Immature natural killer cell (primary cell): ENCODE data around the gene ZNF865. TPM values are rescaled to one million over a fixed set of nuclear protein-coding genes. Genes with fewer than 3 reads are reported as not detected.

ENCODE experiments used
- DNase-seq, 3 donors: peaks; one replicate each; pipeline ENCODE4 v3.0.0; 2022; ENCODE audit warnings: mixed read lengths in 1 of 3
- H3K27ac Mint-ChIP-seq, 6 donors: one replicate each; pipeline ENCODE4 v1.8.0; 2020; ENCODE audit warnings: mixed read lengths in 6 of 6, mild to moderate bottlenecking in 5 of 6, inconsistent platforms in 4 of 6, moderate library complexity in 3 of 6
- H3K27me3 Mint-ChIP-seq, 3 donors: one replicate each; pipeline ENCODE4 v1.8.0; 2020 to 2021; ENCODE audit warnings: low read depth in 3 of 3, mild to moderate bottlenecking in 3 of 3, mixed read lengths in 3 of 3, moderate library complexity in 3 of 3, inconsistent platforms in 1 of 3
- H3K36me3 Mint-ChIP-seq, 3 donors: one replicate each; pipeline ENCODE4 v1.8.0; 2020; ENCODE audit warnings: mixed read lengths in 3 of 3, inconsistent platforms in 2 of 3, mild to moderate bottlenecking in 2 of 3
- H3K4me1 Mint-ChIP-seq, 2 donors: one replicate each; pipeline ENCODE4 v1.8.0; 2020; ENCODE audit warnings: inconsistent platforms in 2 of 2, mild to moderate bottlenecking in 2 of 2, mixed read lengths in 2 of 2, moderate library complexity in 1 of 2
- H3K4me3 Mint-ChIP-seq, 5 donors: one replicate each; pipeline ENCODE4 v1.8.0; 2020; ENCODE audit warnings: mild to moderate bottlenecking in 5 of 5, mixed read lengths in 5 of 5, inconsistent platforms in 3 of 5, moderate library complexity in 3 of 5
- H3K9me3 Mint-ChIP-seq, 6 donors: one replicate each; pipeline ENCODE4 v1.8.0; 2020; ENCODE audit warnings: mild to moderate bottlenecking in 6 of 6, mixed read lengths in 6 of 6, inconsistent platforms in 4 of 6, moderate library complexity in 3 of 6
- polyA plus RNA-seq, 3 donors: library from polyadenylated mRNA; unstranded; fragments of 300-500 nt; fragmentation: Illumina TruSeq; gene quantifications; one replicate each; pipeline ENCODE4 v1.2.3, GENCODE V29; 2021

The ZNF865 gene
- polyA plus RNA-seq, 3 donors from 2014 or later = 0.08 to 0.18 TPM; not detected in 1

- Mint-ChIP-seq H3K27ac (peak overlapping the region in 2 of 6 donors; percentile 40 to 62), H3K4me1 (peaks cover 9 to 31% of the 10 kb centered on the region in 2 donors), H3K27me3 (peaks cover 11 to 19% (median 12%) of the 10 kb centered on the region in 3 donors), H3K36me3 (no peaks in the 10 kb centered on the region), H3K4me3 (peak overlapping the region; percentile 57 to 74 (median 61)), H3K9me3 (no peaks in the 10 kb centered on the region)
- DNase-seq = no peak
Observed at GRCh38 chr19:55649268-55650125, 44.0 kb downstream of the ZNF865 start.

GRCh38 chr19:55650126-55650557, 44.7 kb downstream of the ZNF865 start:
- peak overlapping the region in 4 of 5 donors; percentile 17 to 52 (median 36) for H3K4me3 Mint-ChIP-seq

GRCh38 chr19:55650602-55651230, 45.3 kb downstream of the ZNF865 start:
- no peak for DNase-seq
- peaks cover 12 to 30% of the 10 kb centered on the region in 2 donors for H3K4me1 Mint-ChIP-seq
- H3K9me3 Mint-ChIP-seq = no peaks in the 10 kb centered on the region
- H3K4me3 Mint-ChIP-seq = peak overlapping the region in 4 of 5 donors; percentile 29 to 52 (median 46)
- H3K27ac Mint-ChIP-seq = no peak overlapping the region
- H3K36me3 Mint-ChIP-seq = no peaks in the 10 kb centered on the region
- H3K27me3 Mint-ChIP-seq = peaks cover 17 to 27% (median 19%) of the 10 kb centered on the region in 3 donors

More at GRCh38 chr19:55650126-55650557, 44.7 kb downstream of the ZNF865 start:
- peaks cover 14 to 25% (median 15%) of the 10 kb centered on the region in 3 donors for H3K27me3 Mint-ChIP-seq
- DNase-seq = no peak
- H3K27ac Mint-ChIP-seq = no peak overlapping the region
- H3K36me3 Mint-ChIP-seq = no peaks in the 10 kb centered on the region
- peaks cover 9 to 29% of the 10 kb centered on the region in 2 donors for H3K4me1 Mint-ChIP-seq
- no peaks in the 10 kb centered on the region for H3K9me3 Mint-ChIP-seq

GRCh38 chr19:55651236-55651635, 45.8 kb downstream of the ZNF865 start:
- H3K4me3 Mint-ChIP-seq = peak overlapping the region in 1 of 5 donors; percentile 49
- H3K36me3 Mint-ChIP-seq = no peaks in the 10 kb centered on the region
- H3K27ac Mint-ChIP-seq = no peak overlapping the region
- no peaks in the 10 kb centered on the region for H3K9me3 Mint-ChIP-seq
- H3K4me1 Mint-ChIP-seq = peaks cover 18 to 35% of the 10 kb centered on the region in 2 donors
- peaks cover 17 to 28% (median 23%) of the 10 kb centered on the region in 3 donors for H3K27me3 Mint-ChIP-seq
- DNase-seq = no peak

- H3K27ac Mint-ChIP-seq = peak overlapping the region in 1 of 6 donors; percentile 62
- no peaks in the 10 kb centered on the region for H3K9me3 Mint-ChIP-seq
- H3K4me1 Mint-ChIP-seq = peaks cover 24 to 41% of the 10 kb centered on the region in 2 donors
- H3K27me3 Mint-ChIP-seq = peaks cover 17 to 29% (median 26%) of the 10 kb centered on the region in 3 donors
- peak overlapping the region in 1 of 5 donors; percentile 33 for H3K4me3 Mint-ChIP-seq
- no peak for DNase-seq
- no peaks in the 10 kb centered on the region for H3K36me3 Mint-ChIP-seq
Observed at GRCh38 chr19:55652311-55653128, 47.1 kb downstream of the ZNF865 start.

GRCh38 chr19:55653651-55654322, 48.3 kb downstream of the ZNF865 start:
- Mint-ChIP-seq H3K4me3 (peak overlapping the region; percentile 92 to 99 (median 94)), H3K4me1 (peaks cover 32 to 46% of the 10 kb centered on the region in 2 donors), H3K27me3 (peaks cover 17 to 26% (median 26%) of the 10 kb centered on the region in 3 donors), H3K36me3 (no peaks in the 10 kb centered on the region), H3K9me3 (no peaks in the 10 kb centered on the region), H3K27ac (peak overlapping the region; percentile 94 to 99 (median 98))
- DNase-seq = peak; percentile 99 to 100 (median 100)

GRCh38 chr19:55654323-55654867, 48.9 kb downstream of the ZNF865 start:
- Mint-ChIP-seq H3K4me1 (peaks cover 36 to 48% of the 10 kb centered on the region in 2 donors), H3K4me3 (peak overlapping the region; percentile 92 to 99 (median 94)), H3K9me3 (no peaks in the 10 kb centered on the region), H3K27me3 (peaks cover 17 to 26% (median 26%) of the 10 kb centered on the region in 3 donors), H3K36me3 (peaks cover 0 to 2% (median 0%) of the 10 kb centered on the region in 3 donors), H3K27ac (peak overlapping the region; percentile 94 to 99 (median 98))
- DNase-seq = peak; percentile 99 to 100 (median 100)

- peak; percentile 93 to 96 (median 96) for DNase-seq
- Mint-ChIP-seq H3K4me1 (peaks cover 40 to 49% of the 10 kb centered on the region in 2 donors), H3K4me3 (peak within 1 kb of the TSS; percentile 92 to 99 (median 94)), H3K27me3 (peaks cover 17 to 26% (median 24%) of the 10 kb centered on the region in 3 donors), H3K9me3 (no peaks in the 10 kb centered on the region), H3K36me3 (peaks cover 0 to 5% (median 0%) of the 10 kb centered on the region in 3 donors), H3K27ac (peak within 1 kb of the TSS; percentile 95 to 99 (median 98))
Observed at GRCh38 chr19:55654868-55655647, 49.6 kb downstream of the ZNF865 start, which contains the start of gene U2AF2. Gene U2AF2 (plus strand): TSS chr19:55655035. CDS start chr19:55655105, 70 bp downstream.

GRCh38 chr19:55655648-55656040, 50.2 kb downstream of the ZNF865 start:
- no peak for DNase-seq
- Mint-ChIP-seq H3K36me3 (peaks cover 0 to 5% (median 0%) of the 10 kb centered on the region in 3 donors), H3K4me1 (peaks cover 40 to 45% of the 10 kb centered on the region in 2 donors), H3K27ac (peak overlapping the region; percentile 95 to 99 (median 97)), H3K4me3 (peak overlapping the region; percentile 92 to 99 (median 94)), H3K9me3 (no peaks in the 10 kb centered on the region), H3K27me3 (peaks cover 15 to 26% (median 24%) of the 10 kb centered on the region in 3 donors)

GRCh38 chr19:55656552-55656951, 51.1 kb downstream of the ZNF865 start:
- peaks cover 15 to 26% (median 24%) of the 10 kb centered on the region in 3 donors for H3K27me3 Mint-ChIP-seq

GRCh38 chr19:55656988-55657747, 51.7 kb downstream of the ZNF865 start:
- peak overlapping the region; percentile 72 to 98 (median 94) for H3K4me3 Mint-ChIP-seq
- no peak for DNase-seq
- peak overlapping the region; percentile 46 to 97 (median 72) for H3K27ac Mint-ChIP-seq
- peaks cover 15 to 29% (median 24%) of the 10 kb centered on the region in 3 donors for H3K27me3 Mint-ChIP-seq
- H3K4me1 Mint-ChIP-seq = peaks cover 47 to 49% of the 10 kb centered on the region in 2 donors
- no peaks in the 10 kb centered on the region for H3K9me3 Mint-ChIP-seq
- H3K36me3 Mint-ChIP-seq = peaks cover 0 to 10% (median 4%) of the 10 kb centered on the region in 3 donors

More at GRCh38 chr19:55656552-55656951, 51.1 kb downstream of the ZNF865 start:
- Mint-ChIP-seq H3K4me1 (peaks cover 40 to 45% of the 10 kb centered on the region in 2 donors), H3K9me3 (no peaks in the 10 kb centered on the region), H3K4me3 (peak overlapping the region; percentile 92 to 99 (median 94)), H3K27ac (peak overlapping the region; percentile 95 to 99 (median 97)), H3K36me3 (peaks cover 0 to 5% (median 0%) of the 10 kb centered on the region in 3 donors)
- no peak for DNase-seq
